ENCODE measurements around the gene GOLPH3. TPM values are rescaled to one million over a fixed set of nuclear protein-coding genes. Genes with fewer than 3 reads are reported as not detected.
"Not testable (repeated sequence)": the region's sequence is repeated elsewhere in the genome, so short reads cannot be mapped to it uniquely, and the experiment has no call there.

The GOLPH3 gene
- total RNA-seq (2014; rRNA removed; shearing (Covaris generic); ENCODE audit: low replicate concordance), result 66.2 and 97.8 TPM in 2 replicates

- peak; percentile 94 for DNase-seq
- Histone ChIP-seq H3K4me3 (peak within 1 kb of the TSS; percentile 98), H3K9me3 (no peaks in the 10 kb centered on the region), H3K27me3 (no peaks in the 10 kb centered on the region), H3K36me3 (peaks cover 33% of the 10 kb centered on the region)
Measured at GRCh38 chr5:32174011-32174870, at the start of gene GOLPH3. GOLPH3 (minus strand) TSS chr5:32174319; CDS start chr5:32174034, 285 bp downstream.

GRCh38 chr5:32222723-32223470 is 48.8 kb upstream of the GOLPH3 start:
- Histone ChIP-seq H3K4me3 (no peak overlapping the region), H3K36me3 (peaks cover 13% of the 10 kb centered on the region), H3K27me3 (no peaks in the 10 kb centered on the region), H3K9me3 (no peaks in the 10 kb centered on the region)
- DNase-seq, result no peak

GRCh38 chr5:32217886-32218396 is 43.8 kb upstream of the GOLPH3 start:
- no peaks in the 10 kb centered on the region for H3K9me3 ChIP-seq
- no peak overlapping the region for H3K4me3 ChIP-seq
- no peak for DNase-seq
- H3K36me3 ChIP-seq, result no peaks in the 10 kb centered on the region
- H3K27me3 ChIP-seq, result no peaks in the 10 kb centered on the region

GRCh38 chr5:32214344-32214743 is 40.2 kb upstream of the GOLPH3 start:
- H3K36me3 ChIP-seq, H3K4me3 ChIP-seq, H3K27me3 ChIP-seq, DNase-seq, H3K9me3 ChIP-seq: not testable (repeated sequence)

GRCh38 chr5:32210151-32210550 is 36.0 kb upstream of the GOLPH3 start:
- no peaks in the 10 kb centered on the region for H3K9me3 ChIP-seq
- H3K36me3 ChIP-seq, result no peaks in the 10 kb centered on the region
- no peak for DNase-seq
- no peaks in the 10 kb centered on the region for H3K27me3 ChIP-seq
- no peak overlapping the region for H3K4me3 ChIP-seq

- not testable (repeated sequence) for H3K36me3 ChIP-seq, H3K27me3 ChIP-seq, DNase-seq, H3K4me3 ChIP-seq, H3K9me3 ChIP-seq
Measured at GRCh38 chr5:32208837-32209236, 34.7 kb upstream of the GOLPH3 start.

- Histone ChIP-seq H3K4me3 (no peak overlapping the region), H3K27me3 (no peaks in the 10 kb centered on the region), H3K36me3 (no peaks in the 10 kb centered on the region), H3K9me3 (no peaks in the 10 kb centered on the region)
- no peak for DNase-seq
Measured at GRCh38 chr5:32207355-32207634, 33.2 kb upstream of the GOLPH3 start.

- H3K27me3 ChIP-seq, result no peaks in the 10 kb centered on the region
- H3K4me3 ChIP-seq, result no peak overlapping the region
- H3K36me3 ChIP-seq, result no peaks in the 10 kb centered on the region
- DNase-seq, result no peak
- H3K9me3 ChIP-seq, result no peaks in the 10 kb centered on the region
Measured at GRCh38 chr5:32206509-32207354, 32.6 kb upstream of the GOLPH3 start.

- DNase-seq, result no peak
- no peaks in the 10 kb centered on the region for H3K36me3 ChIP-seq
- H3K27me3 ChIP-seq, result no peaks in the 10 kb centered on the region
- H3K4me3 ChIP-seq, result no peak overlapping the region
- no peaks in the 10 kb centered on the region for H3K9me3 ChIP-seq
Measured at GRCh38 chr5:32206053-32206452, 31.9 kb upstream of the GOLPH3 start.

- Histone ChIP-seq H3K36me3 (no peaks in the 10 kb centered on the region), H3K27me3 (no peaks in the 10 kb centered on the region), H3K4me3 (no peak overlapping the region), H3K9me3 (no peaks in the 10 kb centered on the region)
- DNase-seq, result no peak
Measured at GRCh38 chr5:32202394-32202793, 28.3 kb upstream of the GOLPH3 start.

GRCh38 chr5:32201122-32201753 is 27.1 kb upstream of the GOLPH3 start:
- no peak for DNase-seq
- no peaks in the 10 kb centered on the region for H3K9me3 ChIP-seq
- no peaks in the 10 kb centered on the region for H3K27me3 ChIP-seq
- no peaks in the 10 kb centered on the region for H3K36me3 ChIP-seq
- no peak overlapping the region for H3K4me3 ChIP-seq

GRCh38 chr5:32197032-32197431 is 22.9 kb upstream of the GOLPH3 start:
- H3K9me3 ChIP-seq, result no peaks in the 10 kb centered on the region
- no peaks in the 10 kb centered on the region for H3K36me3 ChIP-seq
- no peak overlapping the region for H3K4me3 ChIP-seq
- H3K27me3 ChIP-seq, result no peaks in the 10 kb centered on the region
- DNase-seq, result no peak

GRCh38 chr5:32195265-32195664 is 21.1 kb upstream of the GOLPH3 start:
- H3K9me3 ChIP-seq, result no peaks in the 10 kb centered on the region
- no peaks in the 10 kb centered on the region for H3K36me3 ChIP-seq
- no peak overlapping the region for H3K4me3 ChIP-seq
- DNase-seq, result no peak
- no peaks in the 10 kb centered on the region for H3K27me3 ChIP-seq

- DNase-seq, result peak; percentile 68
- Histone ChIP-seq H3K4me3 (no peak overlapping the region), H3K36me3 (no peaks in the 10 kb centered on the region)
Measured at GRCh38 chr5:32193591-32193990, 19.5 kb upstream of the GOLPH3 start.

GRCh38 chr5:32190095-32190494 is 16.0 kb upstream of the GOLPH3 start:
- no peak for DNase-seq
- Histone ChIP-seq H3K4me3 (no peak overlapping the region), H3K36me3 (no peaks in the 10 kb centered on the region), H3K9me3 (peaks cover 5% of the 10 kb centered on the region), H3K27me3 (no peaks in the 10 kb centered on the region)

More at GRCh38 chr5:32193591-32193990, 19.5 kb upstream of the GOLPH3 start:
- Histone ChIP-seq H3K9me3 (no peaks in the 10 kb centered on the region), H3K27me3 (no peaks in the 10 kb centered on the region)

GRCh38 chr5:32187675-32188074 is 13.6 kb upstream of the GOLPH3 start:
- peaks cover 5% of the 10 kb centered on the region for H3K9me3 ChIP-seq
- no peaks in the 10 kb centered on the region for H3K27me3 ChIP-seq
- DNase-seq, result no peak
- no peak overlapping the region for H3K4me3 ChIP-seq
- no peaks in the 10 kb centered on the region for H3K36me3 ChIP-seq
